GM23338 (cell line): ENCODE results near the gene MKNK2. TPM values are rescaled to one million over a fixed set of nuclear protein-coding genes. Genes with fewer than 3 reads are reported as not detected.
A peak's percentile ranks its signal among the peaks of the same experiment; 100 is the strongest.

Experiments
- ATAC-seq: fragments of 200-7000 bp; cut with Tn5 transposase; 3 replicates; pipeline ENCODE4 v1.9.1; 2020
- DNase-seq: peaks from one replicate; pipeline ENCODE4 v3.0.0-alpha.2; 2015; ENCODE audit warnings: low spot score
- H2AFZ ChIP-seq: fragments of 200-600 bp; sonication (generic); 2 replicates; pipeline ENCODE4 v1.8.0; 2016; ENCODE audit warnings: antibody characterized with exemption, mild to moderate bottlenecking, moderate library complexity
- H3F3A ChIP-seq: fragments of 200-600 bp; sonication (generic); replicated peaks from 2 replicates; pipeline ENCODE4 v1.8.0; 2017; ENCODE audit warnings: antibody characterized with exemption, mixed run types, low read depth
- H3K27ac ChIP-seq: fragments of 200-600 bp; sonication (generic); 2 replicates; pipeline ENCODE4 v1.6.1; 2016; ENCODE audit warnings: low read depth
- H3K27me3 ChIP-seq: fragments of 200-600 bp; sonication (generic); 2 replicates; pipeline ENCODE4 v1.8.0; 2016; ENCODE audit warnings: mild to moderate bottlenecking, mixed run types, moderate library complexity; ENCODE audit not compliant: insufficient read depth
- H3K36me3 ChIP-seq: fragments of 200-600 bp; sonication (generic); 2 replicates; pipeline ENCODE4 v1.8.0; 2016; ENCODE audit warnings: mild to moderate bottlenecking; ENCODE audit not compliant: insufficient read depth
- H3K4me1 ChIP-seq: fragments of 200-600 bp; sonication (generic); 2 replicates; pipeline ENCODE4 v1.8.0; 2016; ENCODE audit warnings: mild to moderate bottlenecking, moderate library complexity; ENCODE audit not compliant: insufficient read depth
- H3K4me2 ChIP-seq: fragments of 200-600 bp; sonication (generic); 2 replicates; pipeline ENCODE4 v1.7.1; 2017; ENCODE audit warnings: mixed run types
- H3K4me3 ChIP-seq: fragments of 200-600 bp; sonication (generic); 2 replicates; pipeline ENCODE4 v1.6.1; 2016; ENCODE audit warnings: mixed run types
- H3K79me2 ChIP-seq: fragments of 200-600 bp; sonication (generic); replicated peaks from 2 replicates; pipeline ENCODE4 v1.8.0; 2017; ENCODE audit warnings: mild to moderate bottlenecking; ENCODE audit not compliant: insufficient read depth
- H3K9me2 ChIP-seq: fragments of 200-600 bp; sonication (generic); 2 replicates; pipeline ENCODE4 v1.8.0; 2017; ENCODE audit not compliant: insufficient read depth
- H4K20me1 ChIP-seq: fragments of 200-600 bp; sonication (generic); replicated peaks from 2 replicates; pipeline ENCODE4 v1.8.0; 2017; ENCODE audit warnings: mild to moderate bottlenecking; ENCODE audit not compliant: insufficient read depth
- H3K27ac Mint-ChIP-seq: 2 replicates; pipeline ENCODE4 v1.8.0; 2020; ENCODE audit warnings: inconsistent platforms, mild to moderate bottlenecking, moderate library complexity, mixed read lengths
- H3K27me3 Mint-ChIP-seq: 3 replicates; pipeline ENCODE4 v1.8.0; 2022; ENCODE audit warnings: low read depth, mild to moderate bottlenecking, moderate library complexity, mixed read lengths, inconsistent platforms; ENCODE audit not compliant: insufficient read depth, poor library complexity
- H3K36me3 Mint-ChIP-seq: 3 replicates; pipeline ENCODE4 v1.8.0; 2021; ENCODE audit warnings: low read depth, mild to moderate bottlenecking, inconsistent platforms, moderate library complexity, mixed read lengths
- H3K4me1 Mint-ChIP-seq: 3 replicates; pipeline ENCODE4 v1.8.0; 2020; ENCODE audit warnings: mild to moderate bottlenecking, inconsistent platforms, mixed read lengths
- H3K4me3 Mint-ChIP-seq: 3 replicates; pipeline ENCODE4 v1.8.0; 2021; ENCODE audit warnings: moderate library complexity, mild to moderate bottlenecking, inconsistent platforms, mixed read lengths
- H3K9me3 Mint-ChIP-seq: 3 replicates; pipeline ENCODE4 v1.8.0; 2020; ENCODE audit warnings: moderate library complexity, mild to moderate bottlenecking, inconsistent platforms, mixed read lengths
- CREB1 ChIP-seq: fragments of 250-450 bp; sonication (Bioruptor Pico); IDR thresholded peaks from 2 replicates; pipeline ENCODE4 v1.5.0; 2020; ENCODE audit warnings: low read depth, mild to moderate bottlenecking, moderate library complexity
- CTCF ChIP-seq, 2 experiments: fragments of 200-600 bp in 1 of 2; sonication (generic) in 1 of 2; conservative IDR thresholded peaks; 2 replicates each; pipeline versions ENCODE4 v1.5.1 to v1.6.1; 2016 to 2017; ENCODE audit warnings: antibody characterized with exemption in 2 of 2, low read depth in 2 of 2, mild to moderate bottlenecking in 2 of 2, moderate library complexity in 1 of 2
- ETS1 ChIP-seq: IDR thresholded peaks from 2 replicates; pipeline ENCODE4 v1.6.1; 2016; ENCODE audit warnings: antibody characterized with exemption
- EZH2phosphoT487 ChIP-seq: fragments of 200-600 bp; sonication (generic); IDR thresholded peaks from one replicate; pipeline ENCODE4 v1.8.1; 2018; ENCODE audit warnings: antibody characterized with exemption; ENCODE audit not compliant: unreplicated experiment
- NANOG ChIP-seq: IDR thresholded peaks from 2 replicates; pipeline ENCODE4 v1.6.1; 2016; ENCODE audit warnings: antibody characterized with exemption, borderline replicate concordance
- STAT1 ChIP-seq: IDR thresholded peaks from one replicate; pipeline ENCODE4 v1.6.1; 2016; ENCODE audit warnings: antibody characterized with exemption; ENCODE audit not compliant: unreplicated experiment
- ZNF114 ChIP-seq: fragments of 250-450 bp; sonication (Bioruptor Pico); IDR thresholded peaks from 2 replicates; pipeline ENCODE4 v1.5.0; 2020; ENCODE audit warnings: mild to moderate bottlenecking, moderate library complexity
- ZNF331 ChIP-seq: fragments of 250-450 bp; sonication (Bioruptor Pico); IDR thresholded peaks from 2 replicates; pipeline ENCODE4 v1.5.0; 2020; ENCODE audit warnings: low read depth, mild to moderate bottlenecking, moderate library complexity
- polyA plus RNA-seq: library from polyadenylated mRNA; unstranded; fragments of >200 nt; fragmentation: Nextera tagmentation; extraction: Ambion mirVana; gene quantifications from 2 replicates; pipeline ENCODE4 v1.2.1, GENCODE V29; 2016
- total RNA-seq: library from RNA; depleted of rRNA; stranded (reverse); fragments of >200 nt; shearing (Covaris generic); gene quantifications from 2 replicates; pipeline ENCODE4 v1.2.3, GENCODE V29; 2014
- TF ChIP-seq, protein P1 (sequence below): IDR thresholded peaks from one replicate; pipeline ENCODE4 v1.6.1; 2018; ENCODE audit warnings: antibody characterized with exemption; ENCODE audit not compliant: unreplicated experiment

Gene MKNK2
- total and polyA plus RNA-seq, 2 experiments from 2014 or later: 71.0 to 159 TPM

DNA sequence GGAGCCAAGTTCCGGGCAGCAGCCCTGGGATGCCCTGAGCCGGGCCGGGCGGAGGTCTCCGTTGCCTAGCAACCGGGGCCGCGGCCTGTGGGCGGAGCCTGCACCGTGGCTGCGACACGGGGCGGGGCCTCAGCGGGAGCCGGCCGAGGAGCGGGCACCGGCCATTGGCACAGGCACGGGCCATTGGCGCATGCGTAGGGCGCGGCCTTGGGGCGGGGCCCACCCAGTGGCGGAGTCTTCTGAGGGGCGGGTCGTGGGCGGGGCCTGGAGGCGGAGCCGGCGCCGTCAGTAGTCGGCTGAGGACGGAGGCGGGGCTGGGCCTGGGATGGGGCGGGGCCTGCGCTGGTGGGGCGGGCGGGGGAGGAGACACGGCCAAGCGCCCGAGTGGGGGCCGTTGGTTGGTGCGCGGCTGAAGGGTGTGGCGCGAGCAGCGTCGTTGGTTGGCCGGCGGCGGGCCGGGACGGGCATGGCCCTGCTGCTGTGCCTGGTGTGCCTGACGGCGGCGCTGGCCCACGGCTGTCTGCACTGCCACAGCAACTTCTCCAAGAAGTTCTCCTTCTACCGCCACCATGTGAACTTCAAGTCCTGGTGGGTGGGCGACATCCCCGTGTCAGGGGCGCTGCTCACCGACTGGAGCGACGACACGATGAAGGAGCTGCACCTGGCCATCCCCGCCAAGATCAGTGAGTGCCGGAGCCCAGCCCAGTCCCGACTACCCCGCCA is 45.6 kb upstream of the MKNK2 start, which contains the start of gene IZUMO4:
IZUMO4 (plus strand) TSS at position 436 of the 723 bp plus-strand sequence; CDS start at position 467, 31 bp downstream.
- DNase-seq (peak; percentile 97), ATAC-seq (peak; percentile 91)
- no peaks in the 10 kb centered on the region for H3K36me3 ChIP-seq
- H3K4me2 ChIP-seq: peak within 1 kb of the TSS; percentile 86
- peak within 1 kb of the TSS; percentile 75 for H3K4me3 ChIP-seq
- Mint-ChIP-seq H3K27ac (0 out of 2 replicates have a peak within 1 kb of the TSS, but pooled peaks have one; percentile 40), H3K36me3 (peaks cover 13% of the 10 kb centered on the region), H3K4me3 (peak within 1 kb of the TSS; percentile 80), H3K4me1 (peaks cover 4% of the 10 kb centered on the region; the same call in 1 of the 3 replicates), H3K27me3 (peaks cover 9% of the 10 kb centered on the region), H3K9me3 (no peaks in the 10 kb centered on the region)
- H3K4me1 ChIP-seq: no peaks in the 10 kb centered on the region; the same call in 1 of the 2 replicates
- no peaks in the 10 kb centered on the region for H3K79me2 ChIP-seq
- peaks cover 10% of the 10 kb centered on the region; the same call in 1 of the 2 replicates for H3F3A ChIP-seq
- TF ChIP-seq STAT1 (no peak), CREB1 (CRISPR knock-in tag) (peak; percentile 16; the same call in 1 of the 2 replicates), CTCF (conservative IDR thresholded peaks at IDR 0.05; ENCODE audit: low read depth in 2 of 2) (peak; percentile 13 to 55; a peak in 2 of 4 replicates), NANOG (no peak), ZNF331 (CRISPR knock-in tag) (no peak), EZH2phosphoT487 (no peak), ETS1 (no peak), ZNF114 (no peak)
- TF ChIP-seq, protein P1, sequence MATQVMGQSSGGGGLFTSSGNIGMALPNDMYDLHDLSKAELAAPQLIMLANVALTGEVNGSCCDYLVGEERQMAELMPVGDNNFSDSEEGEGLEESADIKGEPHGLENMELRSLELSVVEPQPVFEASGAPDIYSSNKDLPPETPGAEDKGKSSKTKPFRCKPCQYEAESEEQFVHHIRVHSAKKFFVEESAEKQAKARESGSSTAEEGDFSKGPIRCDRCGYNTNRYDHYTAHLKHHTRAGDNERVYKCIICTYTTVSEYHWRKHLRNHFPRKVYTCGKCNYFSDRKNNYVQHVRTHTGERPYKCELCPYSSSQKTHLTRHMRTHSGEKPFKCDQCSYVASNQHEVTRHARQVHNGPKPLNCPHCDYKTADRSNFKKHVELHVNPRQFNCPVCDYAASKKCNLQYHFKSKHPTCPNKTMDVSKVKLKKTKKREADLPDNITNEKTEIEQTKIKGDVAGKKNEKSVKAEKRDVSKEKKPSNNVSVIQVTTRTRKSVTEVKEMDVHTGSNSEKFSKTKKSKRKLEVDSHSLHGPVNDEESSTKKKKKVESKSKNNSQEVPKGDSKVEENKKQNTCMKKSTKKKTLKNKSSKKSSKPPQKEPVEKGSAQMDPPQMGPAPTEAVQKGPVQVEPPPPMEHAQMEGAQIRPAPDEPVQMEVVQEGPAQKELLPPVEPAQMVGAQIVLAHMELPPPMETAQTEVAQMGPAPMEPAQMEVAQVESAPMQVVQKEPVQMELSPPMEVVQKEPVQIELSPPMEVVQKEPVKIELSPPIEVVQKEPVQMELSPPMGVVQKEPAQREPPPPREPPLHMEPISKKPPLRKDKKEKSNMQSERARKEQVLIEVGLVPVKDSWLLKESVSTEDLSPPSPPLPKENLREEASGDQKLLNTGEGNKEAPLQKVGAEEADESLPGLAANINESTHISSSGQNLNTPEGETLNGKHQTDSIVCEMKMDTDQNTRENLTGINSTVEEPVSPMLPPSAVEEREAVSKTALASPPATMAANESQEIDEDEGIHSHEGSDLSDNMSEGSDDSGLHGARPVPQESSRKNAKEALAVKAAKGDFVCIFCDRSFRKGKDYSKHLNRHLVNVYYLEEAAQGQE: no peak
- H2AFZ ChIP-seq: peak within 1 kb of the TSS; percentile 94
- H3K27me3 ChIP-seq: no peaks in the 10 kb centered on the region
- no peaks in the 10 kb centered on the region; the same call in 1 of the 2 replicates for H4K20me1 ChIP-seq
- no peaks in the 10 kb centered on the region for H3K9me2 ChIP-seq
- 0 out of 2 replicates have a peak within 1 kb of the TSS, but pooled peaks have one; percentile 66 for H3K27ac ChIP-seq
